ENCODE measurements around the gene TP73.

The TP73 gene

GRCh38 chr1:3640121-3640837 lies 12.0 kb upstream of the TP73 start:
- Histone ChIP-seq H3K27me3 (ENCODE audit: control insufficient read depth, low read length) (no peaks in the 10 kb centered on the region), H3K4me3 (ENCODE audit: low read length) (no peak overlapping the region), H3K9me2 (replicated peaks; ENCODE audit: control insufficient read depth, low read length) (no peaks in the 10 kb centered on the region), H3K9me3 (ENCODE audit: control insufficient read depth, insufficient read depth, low read length) (no peaks in the 10 kb centered on the region), H3K27ac (ENCODE audit: low read depth, low read length) (no peak overlapping the region), H3K36me3 (ENCODE audit: control insufficient read depth, low read length) (peaks cover 45% of the 10 kb centered on the region), H3K4me1 (ENCODE audit: control insufficient read depth, low read length) (no peaks in the 10 kb centered on the region), H3K79me2 (ENCODE audit: control insufficient read depth, low read length) (no peaks in the 10 kb centered on the region), H3K4me2 (ENCODE audit: low read length) (no peak overlapping the region), H3F3A (ENCODE audit: control insufficient read depth, insufficient read depth) (no peaks in the 10 kb centered on the region), H4K20me1 (ENCODE audit: control insufficient read depth, insufficient read depth, low read depth, low read length) (no peaks in the 10 kb centered on the region)
- TF ChIP-seq EZH2phosphoT487 (IDR thresholded peaks at IDR 0.05; ENCODE audit: borderline replicate concordance, low read length) = no peak

- no peaks in the 10 kb centered on the region for H3K4me1 ChIP-seq (ENCODE audit: control insufficient read depth, low read length)
- H4K20me1 ChIP-seq (ENCODE audit: control insufficient read depth, insufficient read depth, low read depth, low read length) = no peaks in the 10 kb centered on the region
- H3K79me2 ChIP-seq (ENCODE audit: control insufficient read depth, low read length) = no peaks in the 10 kb centered on the region
- no peak overlapping the region for H3K4me3 ChIP-seq (ENCODE audit: low read length)
- peaks cover 50% of the 10 kb centered on the region for H3K36me3 ChIP-seq (ENCODE audit: control insufficient read depth, low read length)
- no peak overlapping the region for H3K4me2 ChIP-seq (ENCODE audit: low read length)
- H3F3A ChIP-seq (ENCODE audit: control insufficient read depth, insufficient read depth) = no peaks in the 10 kb centered on the region
- TF ChIP-seq CTCF (IDR thresholded peaks at IDR 0.05; ENCODE audit: low read depth, low read length, poor library complexity, severe bottlenecking) = no peak
- no peaks in the 10 kb centered on the region for H3K27me3 ChIP-seq (ENCODE audit: control insufficient read depth, low read length)
- H3K27ac ChIP-seq (ENCODE audit: low read depth, low read length) = no peak overlapping the region
- no peaks in the 10 kb centered on the region for H3K9me3 ChIP-seq (ENCODE audit: control insufficient read depth, insufficient read depth, low read length)
- no peaks in the 10 kb centered on the region for H3K9me2 ChIP-seq (replicated peaks; ENCODE audit: control insufficient read depth, low read length)
Observed at GRCh38 chr1:3641046-3641760, 11.1 kb upstream of the TP73 start.

- Histone ChIP-seq H3K9me2 (replicated peaks; ENCODE audit: control insufficient read depth, low read length) (no peaks in the 10 kb centered on the region), H4K20me1 (ENCODE audit: control insufficient read depth, insufficient read depth, low read depth, low read length) (no peaks in the 10 kb centered on the region), H3K4me2 (ENCODE audit: low read length) (no peak overlapping the region), H3K79me2 (ENCODE audit: control insufficient read depth, low read length) (no peaks in the 10 kb centered on the region), H3K4me1 (ENCODE audit: control insufficient read depth, low read length) (no peaks in the 10 kb centered on the region), H3K9me3 (ENCODE audit: control insufficient read depth, insufficient read depth, low read length) (no peaks in the 10 kb centered on the region), H3F3A (ENCODE audit: control insufficient read depth, insufficient read depth) (no peaks in the 10 kb centered on the region), H3K27ac (ENCODE audit: low read depth, low read length) (no peak overlapping the region), H3K27me3 (ENCODE audit: control insufficient read depth, low read length) (no peaks in the 10 kb centered on the region), H3K4me3 (ENCODE audit: low read length) (no peak overlapping the region), H3K36me3 (ENCODE audit: control insufficient read depth, low read length) (peaks cover 51% of the 10 kb centered on the region)
- TF ChIP-seq EZH2phosphoT487 (IDR thresholded peaks at IDR 0.05; ENCODE audit: borderline replicate concordance, low read length) (no peak), CTCF (IDR thresholded peaks at IDR 0.05; ENCODE audit: low read depth, low read length, poor library complexity, severe bottlenecking) (no peak)
Observed at GRCh38 chr1:3641816-3642215, 10.5 kb upstream of the TP73 start.

Measured in DOHH2 (cell line).